Adrenal gland (tissue), 5 donors: Measurements from ENCODE around the gene EEF1AKMT2.

ENCODE experiments used
- CTCF ChIP-seq, 6 experiments: fragments of 450-650 bp in 4 of 6; fragments of 200-600 bp in 2 of 6; sonication (generic) in 1 of 6; IDR thresholded peaks; 1 replicate in 5 of 6; 2 replicates in 1 of 6; pipeline versions ENCODE4 v1.5.1 to v1.8.0; 2016 to 2021; ENCODE audit warnings: antibody characterized with exemption in 6 of 6, mild to moderate bottlenecking in 2 of 6, moderate library complexity in 1 of 6
- POLR2A ChIP-seq, 2 donors: fragments of 450-650 bp; IDR thresholded peaks; one replicate each; pipeline ENCODE4 v1.6.1; 2017; ENCODE audit warnings: antibody characterized with exemption in 2 of 2, mild to moderate bottlenecking in 2 of 2, moderate library complexity in 1 of 2
- donor health status: DM: no; HTN: no; CAD: no.

GRCh38 chr10:124754227-124754626 lies 37.5 kb downstream of the EEF1AKMT2 start:
- TF ChIP-seq CTCF (IDR thresholded peaks at IDR 0.05): no peak
- TF ChIP-seq POLR2A (IDR thresholded peaks at IDR 0.05): no peak
